Activated CD4-positive, alpha-beta memory T cell treated with anti-CD3 and anti-CD28 coated beads, Interleukin-2, amount 10 ng/mL, durations not matched to agents 7 days and 5 days (primary cell): ENCODE data around the gene TLN1. TPM values are rescaled to one million over a fixed set of nuclear protein-coding genes. Genes with fewer than 3 reads are reported as not detected.

Source experiments
- CTCF ChIA-PET: fragments of 350-600 bp; sonication (Branson Sonifier 250); formaldehyde crosslinking; loops from one replicate; lab custom pipeline; 2021; ENCODE audit warnings: antibody characterized with exemption, inconsistent platforms; lab: Charles Lee
- POLR2A ChIA-PET: fragments of 350-600 bp; sonication (Branson Sonifier 250); formaldehyde crosslinking; loops from one replicate; lab custom pipeline; 2021; ENCODE audit warnings: antibody characterized with exemption; lab: Charles Lee
- DNase-seq: peaks from one replicate; pipeline ENCODE4 v3.0.0-alpha.2; 2020
- H3K27ac Mint-ChIP-seq: one replicate; pipeline ENCODE4 v1.8.0; 2021; ENCODE audit warnings: mild to moderate bottlenecking, mixed read lengths
- H3K27me3 Mint-ChIP-seq: one replicate; pipeline ENCODE4 v1.8.0; 2021; ENCODE audit warnings: mixed read lengths
- H3K36me3 Mint-ChIP-seq: one replicate; pipeline ENCODE4 v1.8.0; 2021; ENCODE audit warnings: low read depth, mixed read lengths
- H3K4me1 Mint-ChIP-seq: one replicate; pipeline ENCODE4 v1.8.0; 2021; ENCODE audit warnings: mixed read lengths
- H3K4me3 Mint-ChIP-seq: one replicate; pipeline ENCODE4 v1.8.0; 2021; ENCODE audit warnings: mild to moderate bottlenecking, mixed read lengths
- H3K9me3 Mint-ChIP-seq: one replicate; pipeline ENCODE4 v1.8.0; 2021; ENCODE audit warnings: mixed read lengths
- total RNA-seq, 2 experiments: library from RNA; stranded (reverse); gene quantifications; one replicate each; pipeline ENCODE4 v1.2.3, GENCODE V29; 2021

TLN1 gene
- total RNA-seq, 2 experiments from 2014 or later = 341 to 354 TPM

GRCh38 chr9:35666045-35666444, 66.0 kb downstream of the TLN1 start:
- Mint-ChIP-seq H3K36me3 (peaks cover 27% of the 10 kb centered on the region), H3K4me1 (peaks cover 55% of the 10 kb centered on the region), H3K27me3 (no peaks in the 10 kb centered on the region), H3K4me3 (peak overlapping the region; percentile 80), H3K27ac (peak overlapping the region; percentile 57), H3K9me3 (peaks cover 9% of the 10 kb centered on the region)
- ChIA-PET POLR2A (interaction anchor here (1.1 to 11.8 kb wide), 13 partner anchors 9 to 91 kb away, joined by 3 to 257 read pairs (median 10); partner anchors contain the start of genes CA9, CCDC107, CD72 and CREB3), CTCF (interaction anchor here (0.6 to 12.1 kb wide), 9 partner anchors 9 to 237 kb away, joined by 3 to 223 read pairs (median 16); partner anchors contain the start of genes CREB3, SIT1 and TLN1)
- no peak for DNase-seq

- Mint-ChIP-seq H3K4me3 (peak overlapping the region; percentile 80), H3K27me3 (no peaks in the 10 kb centered on the region), H3K9me3 (peaks cover 9% of the 10 kb centered on the region), H3K27ac (peak overlapping the region; percentile 86), H3K4me1 (peaks cover 61% of the 10 kb centered on the region), H3K36me3 (peaks cover 33% of the 10 kb centered on the region)
- ChIA-PET POLR2A (interaction anchor here (1.1 to 11.8 kb wide), 16 partner anchors 8 to 586 kb away, joined by 3 to 257 read pairs (median 8); partner anchors contain the start of genes CA9, CCDC107, CD72 and CREB3), CTCF (interaction anchor here (0.6 to 12.1 kb wide), 12 partner anchors 9 to 238 kb away, joined by 3 to 223 read pairs (median 6); partner anchors contain the start of genes CREB3, SIT1 and TLN1)
- no peak for DNase-seq
Observed at GRCh38 chr9:35665471-35665818, 66.5 kb downstream of the TLN1 start.

- POLR2A ChIA-PET = interaction anchor here (0.8 to 11.8 kb wide), 21 partner anchors 7 to 586 kb away, joined by 3 to 257 read pairs (median 7); partner anchors contain the start of genes CA9, CCDC107, CD72 and CREB3
- Mint-ChIP-seq H3K9me3 (peaks cover 9% of the 10 kb centered on the region), H3K4me3 (peak within 1 kb of the TSS; percentile 80), H3K27me3 (no peaks in the 10 kb centered on the region), H3K27ac (peak within 1 kb of the TSS; percentile 86), H3K36me3 (peaks cover 40% of the 10 kb centered on the region), H3K4me1 (peaks cover 67% of the 10 kb centered on the region)
- CTCF ChIA-PET = interaction anchor here (0.8 to 12.1 kb wide), 16 partner anchors 9 to 548 kb away, joined by 3 to 223 read pairs (median 4); partner anchors contain the start of genes CREB3, SIT1, TLN1 and TPM2
- peak; percentile 87 for DNase-seq
Observed at GRCh38 chr9:35664531-35665470, 67.2 kb downstream of the TLN1 start, which contains the start of gene ARHGEF39. TSS of gene ARHGEF39 (minus strand) at chr9:35665195. CDS start at chr9:35665169, 26 bp downstream.

- DNase-seq = no peak
- ChIA-PET CTCF (interaction anchor here (1.2 to 12.1 kb wide), 6 partner anchors 15 to 92 kb away, joined by 3 to 223 read pairs (median 24); partner anchors contain the start of genes CREB3, SIT1 and TLN1), POLR2A (interaction anchor here (0.9 to 11.8 kb wide), 7 partner anchors 11 to 87 kb away, joined by 3 to 257 read pairs (median 8); partner anchors contain the start of genes CD72, CREB3, GBA2 and RGP1)
- peaks cover 4% of the 10 kb centered on the region for H3K27me3 Mint-ChIP-seq
- H3K9me3 Mint-ChIP-seq = peaks cover 3% of the 10 kb centered on the region
- peak overlapping the region; percentile 86 for H3K27ac Mint-ChIP-seq
- H3K4me1 Mint-ChIP-seq = peaks cover 84% of the 10 kb centered on the region
- H3K4me3 Mint-ChIP-seq = peak overlapping the region; percentile 80
- H3K36me3 Mint-ChIP-seq = peaks cover 53% of the 10 kb centered on the region
Observed at GRCh38 chr9:35662437-35662836, 69.6 kb downstream of the TLN1 start.

GRCh38 chr9:35661756-35662350, 70.1 kb downstream of the TLN1 start:
- H3K36me3 Mint-ChIP-seq = peaks cover 53% of the 10 kb centered on the region
- H3K4me3 Mint-ChIP-seq = peak overlapping the region; percentile 80
- peak overlapping the region; percentile 86 for H3K27ac Mint-ChIP-seq
- peak; percentile 55 for DNase-seq
- H3K4me1 Mint-ChIP-seq = peaks cover 89% of the 10 kb centered on the region
- H3K9me3 Mint-ChIP-seq = no peaks in the 10 kb centered on the region
- CTCF ChIA-PET = interaction anchor here (1.0 to 12.1 kb wide), 13 partner anchors 8 to 152 kb away, joined by 3 to 223 read pairs (median 4); partner anchors contain the start of genes CREB3, HINT2, SIT1 and TLN1
- POLR2A ChIA-PET = interaction anchor here (0.9 to 11.8 kb wide), 10 partner anchors 11 to 152 kb away, joined by 3 to 257 read pairs (median 4); partner anchors contain the start of genes CD72, CREB3, GBA2 and RGP1
- peaks cover 4% of the 10 kb centered on the region for H3K27me3 Mint-ChIP-seq

GRCh38 chr9:35660966-35661415, 71.0 kb downstream of the TLN1 start:
- peaks cover 53% of the 10 kb centered on the region for H3K36me3 Mint-ChIP-seq

GRCh38 chr9:35659340-35659739, 72.7 kb downstream of the TLN1 start:
- Mint-ChIP-seq H3K4me3 (peak overlapping the region; percentile 93), H3K4me1 (peaks cover 76% of the 10 kb centered on the region), H3K27ac (peak overlapping the region; percentile 79), H3K36me3 (peaks cover 53% of the 10 kb centered on the region), H3K27me3 (peaks cover 4% of the 10 kb centered on the region), H3K9me3 (no peaks in the 10 kb centered on the region)
- CTCF ChIA-PET = interaction anchor here (1.0 to 12.1 kb wide), 12 partner anchors 11 to 97 kb away, joined by 3 to 223 read pairs (median 16); partner anchors contain the start of genes CD72, CREB3, GBA2 and SIT1
- no peak for DNase-seq
- POLR2A ChIA-PET = interaction anchor here (1.2 to 11.8 kb wide), 9 partner anchors 11 to 545 kb away, joined by 3 to 257 read pairs (median 9); partner anchors contain the start of genes CD72, CREB3, MSMP and SIT1

More at GRCh38 chr9:35660966-35661415, 71.0 kb downstream of the TLN1 start:
- ChIA-PET CTCF (interaction anchor here (0.9 to 12.1 kb wide), 14 partner anchors 9 to 153 kb away, joined by 3 to 223 read pairs (median 4); partner anchors contain the start of genes CREB3, HINT2, SIT1 and TLN1), POLR2A (interaction anchor here (0.9 to 11.8 kb wide), 10 partner anchors 12 to 153 kb away, joined by 3 to 257 read pairs (median 6); partner anchors contain the start of genes CD72, CREB3, GBA2 and RGP1)
- peak overlapping the region; percentile 34 for H3K4me3 Mint-ChIP-seq
- DNase-seq = no peak
- peak overlapping the region; percentile 65 for H3K27ac Mint-ChIP-seq
- H3K27me3 Mint-ChIP-seq = peaks cover 4% of the 10 kb centered on the region
- peaks cover 89% of the 10 kb centered on the region for H3K4me1 Mint-ChIP-seq
- no peaks in the 10 kb centered on the region for H3K9me3 Mint-ChIP-seq

GRCh38 chr9:35658968-35659220, 73.1 kb downstream of the TLN1 start:
- DNase-seq = no peak
- Mint-ChIP-seq H3K4me3 (peak overlapping the region; percentile 93), H3K27ac (peak overlapping the region; percentile 79), H3K9me3 (no peaks in the 10 kb centered on the region), H3K36me3 (peaks cover 49% of the 10 kb centered on the region), H3K4me1 (peaks cover 72% of the 10 kb centered on the region), H3K27me3 (peaks cover 4% of the 10 kb centered on the region)
- ChIA-PET CTCF (interaction anchor here (1.0 to 12.1 kb wide), 15 partner anchors 11 to 98 kb away, joined by 3 to 223 read pairs (median 14); partner anchors contain the start of genes CA9, CD72, CREB3 and GBA2), POLR2A (interaction anchor here (1.2 to 11.8 kb wide), 13 partner anchors 10 to 545 kb away, joined by 3 to 257 read pairs (median 7); partner anchors contain the start of genes CD72, CREB3, GBA2 and MSMP)

- DNase-seq = peak; percentile 84
- ChIA-PET POLR2A (interaction anchor here (0.6 to 11.8 kb wide), 23 partner anchors 8 to 586 kb away, joined by 3 to 257 read pairs (median 6); partner anchors contain the start of genes ARHGEF39, CA9, CD72 and CLTA), CTCF (interaction anchor here (0.6 to 12.1 kb wide), 25 partner anchors 11 to 1012 kb away, joined by 3 to 223 read pairs (median 5); partner anchors contain the start of genes CA9, CD72, CREB3 and GALT)
- no peaks in the 10 kb centered on the region for H3K9me3 Mint-ChIP-seq
- H3K4me1 Mint-ChIP-seq = peaks cover 66% of the 10 kb centered on the region
- H3K27me3 Mint-ChIP-seq = peaks cover 4% of the 10 kb centered on the region
- H3K36me3 Mint-ChIP-seq = peaks cover 45% of the 10 kb centered on the region
- peak within 1 kb of the TSS; percentile 93 for H3K4me3 Mint-ChIP-seq
- H3K27ac Mint-ChIP-seq = peak within 1 kb of the TSS; percentile 94
Observed at GRCh38 chr9:35658137-35658967, 73.6 kb downstream of the TLN1 start, which contains the start of gene CCDC107. TSS of gene CCDC107 (plus strand) at chr9:35658292. CDS start at chr9:35658380, 88 bp downstream.

GRCh38 chr9:35657546-35658136, 74.4 kb downstream of the TLN1 start, which contains the start of gene RMRP:
TSS of gene RMRP (minus strand) at chr9:35658019.
- Mint-ChIP-seq H3K27ac (peak within 1 kb of the TSS; percentile 94), H3K27me3 (peaks cover 4% of the 10 kb centered on the region), H3K9me3 (no peaks in the 10 kb centered on the region), H3K4me3 (peak within 1 kb of the TSS; percentile 93), H3K4me1 (peaks cover 62% of the 10 kb centered on the region), H3K36me3 (peaks cover 38% of the 10 kb centered on the region)
- DNase-seq = peak; percentile 89
- POLR2A ChIA-PET = interaction anchor here (0.6 to 11.8 kb wide), 25 partner anchors 8 to 586 kb away, joined by 3 to 257 read pairs (median 5); partner anchors contain the start of genes ARHGEF39, CA9, CD72 and CLTA
- CTCF ChIA-PET = interaction anchor here (0.6 to 12.1 kb wide), 24 partner anchors 10 to 1011 kb away, joined by 3 to 223 read pairs (median 5); partner anchors contain the start of genes CA9, CD72, CREB3 and GALT
